GM18498 (cell line): Measurements from ENCODE around the gene SLC36A2.

Source experiments
- ATAC-seq: cut with Tn5 transposase; IDR thresholded peaks from one replicate; pipeline ENCODE4 v1.9.1; 2021; ENCODE audit warnings: mild to moderate bottlenecking, moderate library complexity; ENCODE audit not compliant: unreplicated experiment

The SLC36A2 gene

GRCh38 chr5:151285683-151286082, 61.7 kb downstream of the SLC36A2 start:
- no peak for ATAC-seq

GRCh38 chr5:151284392-151284967, 62.9 kb downstream of the SLC36A2 start:
- ATAC-seq: no peak

- ATAC-seq: no peak
Measured at GRCh38 chr5:151283120-151283825, 64.1 kb downstream of the SLC36A2 start.

- no peak for ATAC-seq
Measured at GRCh38 chr5:151281001-151281639, 66.2 kb downstream of the SLC36A2 start.

- ATAC-seq: no peak
Measured at GRCh38 chr5:151280443-151280842, 66.9 kb downstream of the SLC36A2 start.

GRCh38 chr5:151278845-151279244, 68.5 kb downstream of the SLC36A2 start:
- no peak for ATAC-seq

GRCh38 chr5:151275803-151276202, 71.6 kb downstream of the SLC36A2 start:
- no peak for ATAC-seq

GRCh38 chr5:151274666-151275065, 72.7 kb downstream of the SLC36A2 start:
- no peak for ATAC-seq

GRCh38 chr5:151271336-151271735, 76.0 kb downstream of the SLC36A2 start:
- no peak for ATAC-seq

- ATAC-seq: peak; percentile 78
Measured at GRCh38 chr5:151270599-151270998, 76.8 kb downstream of the SLC36A2 start.

GRCh38 chr5:151267491-151268260, 79.7 kb downstream of the SLC36A2 start:
- no peak for ATAC-seq
